ENCODE data around the gene SYTL1.

DNA sequence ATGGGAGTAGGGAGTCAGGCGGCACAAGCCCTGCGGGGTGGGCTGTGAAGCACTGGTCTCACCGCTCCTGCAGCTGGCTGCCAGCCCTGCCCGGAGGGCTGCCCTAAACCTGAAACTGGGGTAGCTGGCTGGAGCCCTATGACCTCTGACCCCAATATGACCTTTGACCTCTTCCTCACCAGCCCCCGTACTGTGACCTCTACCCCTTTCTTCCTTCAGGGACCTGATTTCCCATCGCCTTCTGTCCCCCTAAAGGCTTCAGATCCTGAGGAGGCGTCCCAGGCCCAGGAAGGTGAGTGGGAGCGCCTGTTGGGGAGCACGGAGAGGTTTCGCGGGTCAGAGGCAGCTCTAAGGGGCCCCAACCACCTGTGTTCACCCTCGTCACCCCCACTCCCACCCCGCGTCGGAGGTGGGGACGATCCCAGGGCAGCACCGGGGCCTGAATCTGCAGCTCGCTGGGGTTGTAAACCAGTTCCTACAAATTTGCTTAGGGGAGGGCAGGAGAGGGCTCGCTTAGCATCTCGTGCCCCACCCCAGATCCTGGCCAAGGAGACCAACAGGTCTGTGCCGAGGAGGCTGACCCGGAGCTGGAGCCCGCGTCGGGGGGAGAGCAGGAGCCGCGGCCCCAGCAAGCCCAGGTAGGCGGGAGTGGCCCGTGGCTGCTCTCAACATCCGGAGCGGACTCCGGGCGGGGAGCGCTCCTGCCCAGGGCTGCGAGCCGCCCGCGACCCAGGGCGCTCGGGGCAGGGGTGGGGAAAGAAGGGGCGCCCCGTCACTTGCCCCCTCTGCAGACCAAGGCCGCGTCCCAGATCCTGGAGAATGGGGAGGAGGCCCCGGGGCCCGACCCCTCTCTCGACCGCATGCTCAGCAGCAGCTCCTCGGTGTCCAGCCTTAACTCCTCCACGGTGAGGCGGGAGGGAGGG, 7.3 kb downstream of the SYTL1 start:
- TF ChIP-seq, protein P1, sequence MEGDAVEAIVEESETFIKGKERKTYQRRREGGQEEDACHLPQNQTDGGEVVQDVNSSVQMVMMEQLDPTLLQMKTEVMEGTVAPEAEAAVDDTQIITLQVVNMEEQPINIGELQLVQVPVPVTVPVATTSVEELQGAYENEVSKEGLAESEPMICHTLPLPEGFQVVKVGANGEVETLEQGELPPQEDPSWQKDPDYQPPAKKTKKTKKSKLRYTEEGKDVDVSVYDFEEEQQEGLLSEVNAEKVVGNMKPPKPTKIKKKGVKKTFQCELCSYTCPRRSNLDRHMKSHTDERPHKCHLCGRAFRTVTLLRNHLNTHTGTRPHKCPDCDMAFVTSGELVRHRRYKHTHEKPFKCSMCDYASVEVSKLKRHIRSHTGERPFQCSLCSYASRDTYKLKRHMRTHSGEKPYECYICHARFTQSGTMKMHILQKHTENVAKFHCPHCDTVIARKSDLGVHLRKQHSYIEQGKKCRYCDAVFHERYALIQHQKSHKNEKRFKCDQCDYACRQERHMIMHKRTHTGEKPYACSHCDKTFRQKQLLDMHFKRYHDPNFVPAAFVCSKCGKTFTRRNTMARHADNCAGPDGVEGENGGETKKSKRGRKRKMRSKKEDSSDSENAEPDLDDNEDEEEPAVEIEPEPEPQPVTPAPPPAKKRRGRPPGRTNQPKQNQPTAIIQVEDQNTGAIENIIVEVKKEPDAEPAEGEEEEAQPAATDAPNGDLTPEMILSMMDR (IDR thresholded peaks at IDR 0.05), result no peak
- no peak for TF ChIP-seq POLR2A (IDR thresholded peaks at IDR 0.05)
